ENCODE results near the gene DPM2.

GRCh38 chr9:127980706-127981558, 43.3 kb upstream of the DPM2 start, which contains the start of gene EEIG1:
- TF ChIP-seq CTCF (IDR thresholded peaks at IDR 0.05; ENCODE audit: insufficient read depth, low read length, poor library complexity, severe bottlenecking) (no peak), EZH2phosphoT487 (conservative IDR thresholded peaks at IDR 0.05; ENCODE audit: low read length) (no peak)
